Activated CD8-positive, alpha-beta T cell treated with anti-CD3 and anti-CD28 coated beads for 36 hours (primary cell): Measurements from ENCODE around the gene CCDC136. TPM values are rescaled to one million over a fixed set of nuclear protein-coding genes. Genes with fewer than 3 reads are reported as not detected.

ENCODE experiments used
- ATAC-seq: fragments of 200-7000 bp; cut with Tn5 transposase; one replicate; pipeline ENCODE4 v1.10.0; 2021; ENCODE audit warnings: mild to moderate bottlenecking, moderate library complexity
- CTCF ChIA-PET: fragments of 350-600 bp; sonication (Branson Sonifier 250); formaldehyde crosslinking; loops from one replicate; lab custom pipeline; 2021; ENCODE audit warnings: antibody characterized with exemption; lab: Charles Lee
- POLR2A ChIA-PET: fragments of 350-600 bp; sonication (Branson Sonifier 250); formaldehyde crosslinking; loops from one replicate; lab custom pipeline; 2021; ENCODE audit warnings: antibody characterized with exemption; lab: Charles Lee
- DNase-seq: peaks from one replicate; pipeline ENCODE4 v3.0.0-alpha.2; 2020
- H3K27ac Mint-ChIP-seq: one replicate; pipeline ENCODE4 v1.8.0; 2021; ENCODE audit warnings: mild to moderate bottlenecking, mixed read lengths
- H3K27me3 Mint-ChIP-seq: one replicate; pipeline ENCODE4 v1.8.0; 2021; ENCODE audit warnings: mixed read lengths
- H3K36me3 Mint-ChIP-seq: one replicate; pipeline ENCODE4 v1.8.0; 2021; ENCODE audit warnings: low read depth, mixed read lengths
- H3K4me1 Mint-ChIP-seq: one replicate; pipeline ENCODE4 v1.8.0; 2021; ENCODE audit warnings: low read depth, mixed read lengths
- H3K4me3 Mint-ChIP-seq: one replicate; pipeline ENCODE4 v1.8.0; 2021; ENCODE audit warnings: mild to moderate bottlenecking, moderate library complexity, mixed read lengths
- H3K9me3 Mint-ChIP-seq: one replicate; pipeline ENCODE4 v1.8.0; 2021; ENCODE audit warnings: mixed read lengths
- CTCF ChIP-seq: fragments of 200-600 bp; IDR thresholded peaks from one replicate; pipeline ENCODE4 v1.8.0; 2022; ENCODE audit warnings: antibody characterized with exemption, mild to moderate bottlenecking
- intact Hi-C: fragments of 100-400 bp; cut with micrococcal nuclease; formaldehyde crosslinking; loops from one replicate; pipeline ENCODE4 v1.10.0; 2022
- total RNA-seq, 2 experiments: library from RNA; stranded (reverse); gene quantifications; one replicate each; pipeline ENCODE4 v1.2.3, GENCODE V29; 2021

CCDC136 gene
- total RNA-seq, 2 experiments from 2014 or later: 7.6 to 9.6 TPM

- Mint-ChIP-seq H3K27me3 (peaks cover 38% of the 10 kb centered on the region), H3K36me3 (no peaks in the 10 kb centered on the region), H3K27ac (no peak overlapping the region), H3K4me3 (no peak overlapping the region), H3K4me1 (peaks cover 14% of the 10 kb centered on the region), H3K9me3 (no peaks in the 10 kb centered on the region)
- ChIA-PET POLR2A (interaction anchor here (0.6 kb wide), 2 partner anchors 37 to 275 kb away, joined by 3 read pairs; no protein-coding TSS in a partner anchor), CTCF (no interaction called here)
- intact Hi-C loops: no loop called here
- no peak for DNase-seq
- no peak for ATAC-seq
- no peak for TF ChIP-seq CTCF
Observed at GRCh38 chr7:128826916-128827247, 35.1 kb downstream of the CCDC136 start.

- ChIA-PET POLR2A (interaction anchor here (0.6 kb wide), 2 partner anchors 36 to 275 kb away, joined by 3 read pairs; no protein-coding TSS in a partner anchor), CTCF (interaction anchor here (1.0 to 1.2 kb wide), 2 partner anchors 56 to 102 kb away, joined by 3 read pairs; no protein-coding TSS in a partner anchor)
- Mint-ChIP-seq H3K9me3 (no peaks in the 10 kb centered on the region), H3K4me3 (no peak overlapping the region), H3K36me3 (no peaks in the 10 kb centered on the region), H3K27ac (no peak overlapping the region), H3K4me1 (peaks cover 15% of the 10 kb centered on the region), H3K27me3 (peaks cover 38% of the 10 kb centered on the region)
- no peak for ATAC-seq
- TF ChIP-seq CTCF: no peak
- intact Hi-C loops: no loop called here
- no peak for DNase-seq
Observed at GRCh38 chr7:128827248-128827958, 35.6 kb downstream of the CCDC136 start.

- H3K27me3 Mint-ChIP-seq: peaks cover 38% of the 10 kb centered on the region
- TF ChIP-seq CTCF: no peak
- ATAC-seq: no peak
- H3K9me3 Mint-ChIP-seq: no peaks in the 10 kb centered on the region
- ChIA-PET POLR2A (no interaction called here), CTCF (interaction anchor here (1.0 to 1.2 kb wide), 2 partner anchors 55 to 103 kb away, joined by 3 read pairs; no protein-coding TSS in a partner anchor)
- intact Hi-C loops: no loop called here
- peaks cover 15% of the 10 kb centered on the region for H3K4me1 Mint-ChIP-seq
- H3K27ac Mint-ChIP-seq: no peak overlapping the region
- no peak for DNase-seq
- H3K4me3 Mint-ChIP-seq: no peak overlapping the region
- no peaks in the 10 kb centered on the region for H3K36me3 Mint-ChIP-seq
Observed at GRCh38 chr7:128827971-128828711, 36.4 kb downstream of the CCDC136 start.

GRCh38 chr7:128829391-128830166, 37.8 kb downstream of the CCDC136 start:
- peak; percentile 16 for DNase-seq
- intact Hi-C loops: no loop called here
- Mint-ChIP-seq H3K4me1 (peaks cover 15% of the 10 kb centered on the region), H3K27ac (no peak overlapping the region), H3K9me3 (no peaks in the 10 kb centered on the region), H3K4me3 (no peak overlapping the region), H3K27me3 (peaks cover 38% of the 10 kb centered on the region), H3K36me3 (no peaks in the 10 kb centered on the region)
- TF ChIP-seq CTCF: no peak
- ATAC-seq: no peak
- ChIA-PET CTCF (no interaction called here), POLR2A (no interaction called here)
